ENCODE data around the gene FOXJ2.
"Not testable (repeated sequence)": the region's sequence is repeated elsewhere in the genome, so short reads cannot be mapped to it uniquely, and the experiment has no call there.

Gene FOXJ2

DNA sequence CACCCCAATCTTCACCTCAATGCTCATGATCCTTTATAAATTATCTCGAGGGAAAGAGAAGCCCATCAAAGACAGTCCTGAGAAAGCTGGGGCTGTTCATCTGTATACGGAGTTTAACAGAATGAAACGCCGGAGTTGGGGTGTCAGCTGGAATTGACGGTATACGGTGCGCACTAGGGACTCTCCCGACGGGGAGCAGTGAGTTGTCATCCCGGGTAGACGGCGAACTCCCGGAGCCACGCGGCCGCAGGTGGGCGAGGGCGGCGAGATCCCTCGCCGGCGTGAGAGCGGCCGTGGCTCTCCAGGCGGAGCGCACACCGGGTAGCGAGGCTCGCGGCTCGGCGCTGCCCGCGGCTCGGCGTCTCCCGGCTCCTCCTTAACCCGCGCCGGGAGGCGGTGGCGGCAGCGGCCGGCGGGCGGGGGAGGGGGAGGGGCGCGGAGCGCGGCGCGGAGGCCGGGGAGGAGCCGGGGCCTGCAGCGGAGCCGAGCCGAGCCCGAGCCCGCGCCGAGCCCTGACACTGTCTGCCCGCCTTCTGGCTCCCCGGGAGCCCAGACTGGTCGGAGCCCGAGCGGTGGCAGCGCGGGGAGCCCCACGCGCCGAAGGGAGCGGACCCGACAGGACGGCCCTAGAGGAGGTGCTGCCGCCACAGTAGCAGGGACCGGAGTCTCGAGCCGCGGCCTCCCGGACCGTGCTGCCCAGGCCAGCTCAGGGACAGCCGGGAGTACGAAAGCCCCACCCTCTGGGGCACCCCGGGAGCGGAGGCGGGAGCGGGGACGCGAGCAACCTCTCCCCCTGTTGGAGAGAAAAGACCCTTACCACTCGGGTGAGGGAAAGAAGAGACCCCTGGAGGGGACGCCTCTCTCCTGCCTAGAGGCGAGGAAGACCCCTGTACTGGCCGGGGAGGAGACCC lies at the start of gene FOXJ2:
TSS of gene FOXJ2 (plus strand) at position 475 of the 911 bp plus-strand sequence. CDS start 7,117 bp downstream, outside the sequence.
- DNase-seq, result peak; percentile 86

DNA sequence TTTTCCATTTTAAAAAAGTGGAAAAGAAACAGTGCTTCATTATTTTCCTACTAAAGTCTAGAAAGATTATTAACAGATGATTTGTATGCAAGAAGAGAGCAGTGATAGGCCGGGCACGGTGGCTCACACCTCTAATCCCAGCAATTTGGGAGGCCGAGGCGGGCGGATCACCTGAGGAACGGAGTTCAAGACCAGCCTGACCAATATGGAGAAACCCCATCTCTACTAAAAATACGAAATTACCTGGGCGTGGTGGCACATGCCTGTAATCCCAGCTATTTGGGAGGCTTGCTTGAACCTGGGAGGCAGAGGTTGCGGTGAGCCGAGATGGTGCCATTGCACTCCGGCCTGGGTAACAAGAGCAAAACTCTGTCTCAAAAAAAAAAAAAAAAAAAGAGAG lies 49.5 kb upstream of the FOXJ2 start:
- not testable (repeated sequence) for DNase-seq

GRCh38 chr12:7983460-7983859 lies 49.1 kb upstream of the FOXJ2 start:
- DNase-seq, result not testable (repeated sequence)

DNA sequence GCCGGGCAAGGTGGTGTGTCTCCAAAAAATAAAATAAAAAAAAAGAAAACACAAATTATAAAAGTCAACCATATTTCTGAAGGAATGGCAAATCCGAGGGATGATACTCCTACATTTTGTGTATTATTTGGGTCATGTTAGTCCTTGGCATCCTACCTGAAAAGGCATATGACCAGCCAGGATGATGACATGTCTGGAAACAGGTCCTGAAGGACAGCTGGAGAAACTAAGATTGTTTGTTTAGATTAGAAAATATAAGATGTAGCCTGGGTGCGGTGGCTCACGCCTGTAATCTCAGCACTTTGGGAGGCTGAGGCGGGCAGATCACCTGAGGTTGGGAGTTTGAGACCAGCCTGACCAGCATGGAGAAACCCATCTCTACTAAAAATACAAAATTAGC lies 47.6 kb upstream of the FOXJ2 start:
- DNase-seq, result no peak

DNA sequence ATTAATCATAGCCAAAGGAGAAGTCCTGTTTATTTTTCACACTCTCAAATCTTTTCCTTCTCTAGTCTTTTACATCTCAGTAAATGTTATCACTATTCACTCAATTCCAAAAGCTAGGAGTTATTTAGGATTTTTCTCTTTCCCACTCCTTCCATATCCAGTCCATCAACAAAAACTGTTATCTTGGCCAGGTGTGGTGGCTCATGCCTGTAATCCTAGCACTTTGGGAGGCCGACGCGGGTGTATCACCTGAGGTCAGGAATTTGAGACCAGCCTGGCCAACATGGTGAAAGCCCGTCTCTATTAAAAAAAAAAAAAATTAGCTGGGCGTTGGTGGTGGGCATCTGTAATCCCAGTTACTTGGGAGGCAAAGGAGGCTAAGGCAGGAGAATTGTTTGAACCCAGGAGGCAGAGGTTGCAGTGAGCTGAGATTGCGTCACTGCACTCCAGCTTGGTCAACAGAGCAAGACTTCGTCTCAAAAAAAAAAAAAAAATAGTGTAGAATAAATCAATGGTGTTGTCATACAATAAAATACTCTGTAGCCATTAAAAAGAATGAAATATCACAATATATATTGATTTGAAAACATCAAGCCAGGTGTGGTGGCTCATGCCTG lies 46.6 kb upstream of the FOXJ2 start:
- no peak for DNase-seq

GRCh38 chr12:7989827-7990491 lies 42.6 kb upstream of the FOXJ2 start:
- DNase-seq, result peak; percentile 83

- peak; percentile 30 for DNase-seq
These were observed 41.0 kb upstream of the FOXJ2 start for GRCh38 chr12:7991535-7991934.

GRCh38 chr12:7994731-7995205 lies 37.7 kb upstream of the FOXJ2 start:
- no peak for DNase-seq

DNA sequence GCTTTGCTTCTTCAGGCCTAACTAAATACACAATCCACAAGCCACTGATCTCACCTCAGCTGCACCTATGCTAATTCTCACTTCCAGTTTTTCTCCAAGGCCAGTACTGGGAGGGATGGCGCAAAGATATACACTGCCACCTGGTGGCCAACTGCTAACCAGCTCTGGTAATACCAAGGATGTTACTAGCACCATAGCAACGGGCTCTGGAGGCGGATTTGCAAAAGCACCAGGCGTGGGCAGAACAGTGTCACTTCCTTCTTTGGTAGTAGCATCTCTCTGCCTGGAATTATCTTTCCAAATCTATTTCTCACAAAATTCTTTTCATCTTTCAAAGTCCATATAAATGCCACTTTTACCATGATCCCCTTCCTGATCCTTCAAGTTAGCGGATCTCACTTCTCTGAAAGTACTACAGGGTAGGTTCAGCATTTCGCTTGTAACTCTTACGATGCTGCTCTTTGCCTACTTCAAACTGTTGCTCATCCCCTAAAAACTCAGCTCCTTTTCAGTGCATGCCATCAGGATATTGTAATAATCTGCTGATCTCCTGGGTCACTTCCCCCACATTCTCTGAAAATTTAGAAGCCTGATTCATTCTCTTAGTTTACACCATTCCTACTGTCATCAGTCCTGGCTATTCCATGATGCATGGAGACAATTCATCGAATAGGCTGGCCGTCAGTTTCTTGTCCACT lies 37.1 kb upstream of the FOXJ2 start:
- DNase-seq, result peak; percentile 84

DNA sequence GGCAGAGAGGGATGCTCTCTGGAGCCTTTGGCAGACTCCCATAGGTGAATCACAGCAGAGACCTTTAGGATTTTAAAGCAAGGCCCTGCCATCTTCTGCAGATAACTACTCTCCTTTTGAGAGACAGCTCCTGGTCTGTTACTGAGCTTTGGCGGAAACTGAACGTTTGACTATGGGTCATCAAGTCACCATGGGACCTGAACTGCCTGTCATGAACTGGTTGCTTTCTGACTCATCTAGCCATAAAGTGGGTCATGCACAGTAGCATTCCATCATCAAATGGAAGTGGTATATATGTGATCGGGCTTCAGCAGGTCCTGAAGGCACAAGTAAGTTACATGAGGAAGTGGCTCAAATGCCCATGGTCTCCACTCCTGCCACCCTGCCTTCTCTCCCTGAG lies 31.7 kb upstream of the FOXJ2 start:
- DNase-seq, result peak; percentile 48

- DNase-seq, result peak; percentile 51
These were observed 31.0 kb upstream of the FOXJ2 start for GRCh38 chr12:8001496-8001895.

GRCh38 chr12:8004897-8005296 lies 27.6 kb upstream of the FOXJ2 start:
- DNase-seq, result not testable (repeated sequence)

- DNase-seq, result no peak
These were observed 21.2 kb upstream of the FOXJ2 start for GRCh38 chr12:8011331-8011730.

DNA sequence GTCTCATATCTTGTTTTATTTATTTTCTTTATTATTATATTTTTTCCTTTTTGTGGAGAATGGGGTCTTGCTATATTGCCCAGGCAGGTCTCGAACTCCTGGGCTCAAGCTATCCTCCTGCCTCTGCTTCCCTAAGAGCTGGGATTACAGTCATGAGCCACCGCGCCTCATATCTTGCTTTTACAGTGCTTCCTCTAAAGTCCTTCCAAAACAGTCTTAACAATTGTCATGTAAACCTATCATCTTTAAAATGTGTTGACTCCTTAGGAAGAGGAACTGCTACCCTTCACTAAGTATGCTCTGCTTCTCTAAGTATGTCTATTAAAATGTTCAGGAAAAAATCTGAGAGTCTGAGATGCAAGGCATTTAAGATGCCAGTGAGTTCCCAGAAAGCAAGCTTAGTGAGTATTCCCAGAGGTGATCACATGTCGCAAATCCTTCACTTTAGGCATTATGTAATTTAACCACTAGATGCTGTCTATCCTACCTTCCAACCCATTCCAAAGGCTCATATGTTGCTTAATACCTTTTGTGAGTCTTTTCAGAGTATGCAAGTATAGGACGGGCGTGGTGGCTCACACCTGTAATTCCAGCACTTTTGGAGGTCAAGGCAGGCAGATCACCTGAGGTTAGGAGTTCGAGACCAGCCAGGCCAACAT lies 19.7 kb upstream of the FOXJ2 start:
- DNase-seq, result no peak

GRCh38 chr12:8014836-8015235 lies 17.7 kb upstream of the FOXJ2 start:
- DNase-seq, result no peak

- peak; percentile 18 for DNase-seq
These were observed 14.3 kb upstream of the FOXJ2 start for GRCh38 chr12:8018213-8018612.

DNA sequence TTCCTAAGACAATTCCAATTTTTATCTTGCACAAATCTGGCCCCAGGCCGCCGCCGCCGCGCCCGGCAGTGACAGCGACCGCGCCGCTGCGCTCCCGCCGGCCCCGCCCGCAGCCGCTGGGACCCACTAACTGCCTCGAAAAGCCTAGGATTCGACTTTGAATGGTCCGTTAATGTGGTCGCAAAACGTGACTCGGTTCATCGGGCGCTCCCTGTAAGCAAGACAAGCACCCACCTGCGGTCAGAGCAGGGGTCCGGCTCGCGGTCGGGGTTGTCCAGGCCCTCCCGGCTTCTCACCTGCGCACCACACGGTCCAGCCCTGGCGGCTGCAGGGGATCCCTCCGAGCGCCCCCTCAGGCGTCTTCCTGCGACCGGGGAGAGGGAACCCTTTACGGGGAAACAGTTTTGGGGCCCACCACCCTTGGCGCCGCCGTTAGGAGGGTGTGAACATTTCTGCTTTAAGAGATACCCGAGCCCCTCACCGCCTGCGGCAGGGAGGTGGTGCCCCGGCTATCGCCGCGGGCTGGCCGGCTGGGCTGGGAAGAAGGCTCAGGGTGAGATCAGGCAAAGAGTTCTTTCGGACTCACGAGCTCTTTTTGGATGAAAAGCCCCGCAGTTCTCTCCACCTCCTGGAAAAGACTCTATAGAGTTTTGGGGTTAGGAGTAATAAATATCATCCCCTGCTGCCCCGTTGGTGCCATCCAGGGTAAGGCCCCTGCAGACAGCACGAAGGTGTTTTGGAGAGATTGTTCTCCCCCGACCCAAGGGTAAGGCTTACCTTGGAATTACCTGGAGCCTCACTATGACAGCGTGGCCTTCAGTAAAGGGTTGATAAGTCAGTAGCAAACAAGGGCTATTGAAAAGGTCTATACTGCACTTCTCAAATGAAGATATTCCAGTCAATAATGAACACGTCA lies 13.6 kb upstream of the FOXJ2 start:
- peak; percentile 69 for DNase-seq

GRCh38 chr12:8026291-8026900 lies 6.1 kb upstream of the FOXJ2 start:
- peak; percentile 92 for DNase-seq

GRCh38 chr12:8027856-8028255 lies 4.7 kb upstream of the FOXJ2 start:
- DNase-seq, result no peak

DNA sequence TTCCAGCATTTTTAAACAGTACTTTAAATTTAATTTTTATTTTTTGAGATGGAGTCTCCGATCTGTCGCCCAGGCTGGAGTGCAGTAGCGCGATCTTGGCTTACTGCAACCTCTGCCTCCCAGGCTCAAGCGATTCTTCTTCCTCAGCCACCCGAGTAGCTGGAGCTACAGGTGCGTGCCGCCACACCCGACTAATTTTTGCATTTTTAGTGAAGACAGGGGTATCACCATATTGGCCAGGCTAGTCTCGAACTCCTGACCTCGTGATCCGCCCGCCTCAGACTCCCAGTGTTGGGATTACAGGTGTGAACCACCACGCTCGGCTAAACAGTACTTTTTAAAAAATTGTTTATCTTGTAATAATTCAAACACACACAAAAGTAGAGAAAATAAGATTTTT lies 4.2 kb upstream of the FOXJ2 start:
- DNase-seq, result peak; percentile 40

DNA sequence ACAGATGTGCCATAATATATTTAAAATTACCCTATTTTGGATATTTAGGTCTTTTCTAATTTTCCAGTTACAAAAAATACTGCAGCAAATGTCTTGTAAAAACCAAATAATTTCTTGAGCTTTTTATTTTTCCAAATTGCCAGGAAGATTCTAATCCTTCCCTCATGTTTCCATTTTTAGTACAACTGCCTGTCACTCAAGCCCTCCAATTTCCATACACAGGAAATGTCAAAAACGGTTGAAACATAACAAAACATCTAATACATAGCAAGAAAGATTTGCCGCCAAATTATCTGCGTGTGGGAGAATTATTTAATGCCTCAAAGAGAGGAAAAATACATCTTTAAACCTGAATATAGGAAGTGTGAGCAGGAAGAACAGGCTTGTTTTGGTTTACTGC lies 2.3 kb upstream of the FOXJ2 start:
- no peak for DNase-seq

Measured in activated CD8-positive, alpha-beta memory T cell treated with anti-CD3 and anti-CD28 coated beads, Interleukin-2, amount 50 U/mL, for 48 hours (primary cell).